HG02970 (cell line): ENCODE results near the gene MYO5A.
"Not testable (repeated sequence)": the region's sequence is repeated elsewhere in the genome, so short reads cannot be mapped to it uniquely, and the experiment has no call there.

ENCODE experiments used
- ATAC-seq: cut with Tn5 transposase; IDR thresholded peaks from one replicate; pipeline ENCODE4 v1.9.1; 2021; ENCODE audit warnings: mild to moderate bottlenecking, moderate library complexity, moderate number of reproducible peaks; ENCODE audit not compliant: unreplicated experiment, low FRiP score

The MYO5A gene

GRCh38 chr15:52466134-52466701 lies 62.5 kb downstream of the MYO5A start:
- ATAC-seq = peak; percentile 90

DNA sequence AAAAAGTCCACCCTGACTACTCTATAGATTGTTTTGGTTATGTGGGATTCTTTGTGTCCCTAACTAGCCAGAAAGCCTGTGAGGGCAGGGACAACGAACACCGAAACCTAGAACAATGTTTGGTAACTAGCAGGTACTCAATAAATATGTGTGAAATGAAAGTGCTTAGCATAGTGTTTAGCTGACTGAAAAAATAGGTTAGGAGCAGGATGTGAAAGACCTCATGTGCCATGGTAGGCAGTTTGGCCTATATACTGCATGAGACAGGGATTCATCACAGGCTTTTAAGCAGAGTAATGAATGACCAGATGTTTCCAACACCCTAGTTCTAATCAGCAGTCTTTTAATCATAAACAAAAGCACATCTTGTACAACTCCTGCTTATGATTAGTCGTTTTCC lies 64.2 kb downstream of the MYO5A start:
- ATAC-seq = peak; percentile 55

- no peak for ATAC-seq
Measured at GRCh38 chr15:52464040-52464439, 64.6 kb downstream of the MYO5A start.

- ATAC-seq = no peak
Measured at GRCh38 chr15:52463638-52464037, 65.0 kb downstream of the MYO5A start.

DNA sequence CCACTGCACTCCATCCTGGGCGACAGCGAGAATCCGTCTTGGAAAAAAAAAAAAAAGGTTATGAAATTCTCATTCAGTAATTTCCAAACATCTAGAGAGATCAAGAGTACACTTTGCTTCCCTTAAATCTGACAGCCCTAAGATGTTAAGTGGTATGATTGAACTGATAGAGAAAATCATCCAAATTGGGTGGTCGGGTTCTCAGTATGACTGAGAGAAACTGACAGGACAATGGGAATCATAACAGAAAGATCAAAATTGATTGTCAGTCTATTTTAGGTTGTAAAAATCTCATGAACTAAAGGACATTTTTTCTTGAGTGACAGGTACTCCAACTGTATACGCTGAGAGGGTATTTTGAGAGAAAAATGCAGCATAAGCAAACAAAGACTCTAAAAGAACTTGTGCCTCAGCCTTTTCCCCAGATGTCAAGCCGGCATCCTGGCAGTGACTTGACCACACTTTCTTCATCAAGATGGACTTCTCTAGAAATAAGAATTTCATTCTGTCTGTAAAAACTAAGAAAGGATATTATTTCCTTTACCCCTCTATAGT lies 65.8 kb downstream of the MYO5A start:
- ATAC-seq = no peak

- ATAC-seq = not testable (repeated sequence)
Measured at GRCh38 chr15:52459701-52460100, 69.0 kb downstream of the MYO5A start.

- ATAC-seq = not testable (repeated sequence)
Measured at GRCh38 chr15:52459265-52459664, 69.4 kb downstream of the MYO5A start.

DNA sequence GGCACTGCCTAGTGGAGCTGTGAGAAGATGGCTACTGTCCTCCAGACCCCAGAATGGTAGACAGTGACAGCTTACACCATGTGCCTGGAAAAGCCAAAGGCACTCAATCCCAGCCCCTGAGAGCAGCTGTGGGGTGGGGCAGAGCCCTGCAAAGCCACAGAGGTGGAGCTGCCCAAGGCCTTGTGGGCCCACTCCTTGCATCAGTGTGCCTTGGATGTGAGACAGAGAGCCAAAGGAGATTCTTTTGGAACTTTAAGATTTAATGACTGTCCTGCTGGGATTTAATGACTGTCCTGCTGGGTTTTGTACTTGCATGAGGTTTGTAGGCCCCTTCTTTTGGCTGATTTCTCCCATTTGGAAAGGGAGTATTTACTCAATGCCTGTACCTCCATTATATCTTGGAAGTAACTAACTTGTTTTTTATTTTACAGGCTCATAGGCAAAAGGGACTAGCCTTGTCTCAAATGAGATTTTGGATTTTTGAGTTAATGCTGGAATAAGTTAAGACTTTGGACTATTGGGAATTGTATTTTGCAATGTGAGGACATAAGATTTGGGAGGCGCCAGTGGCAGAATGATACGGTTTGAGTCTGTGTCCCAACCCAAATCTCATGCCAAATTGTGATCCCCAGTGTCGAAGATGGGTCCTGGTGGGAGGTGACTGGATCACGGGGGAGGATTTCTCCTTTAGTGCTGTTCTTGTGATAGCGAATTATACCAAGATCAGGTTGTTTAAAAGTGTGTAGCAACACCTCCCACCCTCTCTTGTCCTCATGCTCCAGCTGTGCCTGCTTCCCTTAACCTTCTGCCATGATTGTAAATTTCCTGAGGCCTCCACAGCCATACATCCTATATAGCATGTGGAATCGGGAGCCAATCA lies 80.4 kb downstream of the MYO5A start:
- ATAC-seq = no peak

DNA sequence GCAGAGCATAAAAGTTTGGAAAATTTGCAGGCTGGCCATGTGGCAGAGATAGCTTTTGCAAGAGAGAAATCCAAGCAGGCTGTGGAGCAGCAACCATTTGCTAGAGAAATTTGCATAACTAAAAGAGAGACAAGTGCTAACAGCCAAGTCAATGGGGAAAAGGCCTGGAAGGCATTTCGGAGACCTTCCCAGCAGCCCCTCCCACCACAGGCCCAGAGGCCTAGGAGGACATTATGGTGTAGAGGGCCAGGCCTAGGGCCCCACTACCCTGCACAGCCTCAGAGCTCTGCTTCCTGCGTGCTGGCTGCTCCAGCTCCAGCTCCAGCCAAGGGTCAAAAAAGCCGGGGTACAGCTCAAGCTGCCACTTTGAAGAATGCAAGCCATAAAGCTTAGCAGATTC lies 82.7 kb downstream of the MYO5A start:
- ATAC-seq = no peak

DNA sequence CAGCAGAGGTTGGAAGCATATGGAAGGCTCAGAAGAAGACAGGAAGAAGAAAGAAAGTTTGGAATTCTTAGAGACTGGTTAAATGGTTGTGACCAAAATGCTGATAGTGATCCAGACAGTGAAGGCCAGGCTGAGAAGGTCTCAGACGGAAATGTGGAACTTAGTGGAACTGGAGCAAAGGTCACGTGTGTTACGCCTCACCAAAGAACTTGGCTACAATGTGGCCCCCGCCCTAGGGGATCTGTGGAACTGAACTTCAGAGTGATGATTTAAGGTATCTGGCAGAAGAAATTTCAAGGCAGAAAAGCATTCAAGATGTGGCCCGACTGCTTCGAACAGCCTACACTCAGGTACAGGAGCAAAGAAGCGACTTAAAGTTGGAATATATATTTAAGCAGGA lies 83.1 kb downstream of the MYO5A start:
- ATAC-seq = no peak

DNA sequence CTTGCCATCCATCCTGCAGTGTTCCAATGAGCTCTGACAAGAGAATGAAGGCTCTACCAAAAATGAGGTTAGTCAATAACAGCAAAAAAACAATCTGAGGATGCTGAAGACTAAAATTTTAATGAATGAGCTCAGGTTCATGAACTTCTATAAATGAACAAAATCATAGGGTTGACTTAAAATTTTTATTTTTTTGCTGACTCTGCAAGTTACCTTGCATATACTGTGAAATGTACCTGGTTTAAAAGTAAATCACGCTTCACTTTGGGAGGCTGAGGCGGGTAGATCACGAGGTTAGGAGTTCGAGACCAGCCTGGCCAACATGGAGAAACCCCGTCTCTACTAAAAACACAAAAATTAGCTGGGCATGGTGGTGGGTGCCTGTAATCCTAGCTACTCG lies 85.5 kb downstream of the MYO5A start:
- ATAC-seq = not testable (repeated sequence)

DNA sequence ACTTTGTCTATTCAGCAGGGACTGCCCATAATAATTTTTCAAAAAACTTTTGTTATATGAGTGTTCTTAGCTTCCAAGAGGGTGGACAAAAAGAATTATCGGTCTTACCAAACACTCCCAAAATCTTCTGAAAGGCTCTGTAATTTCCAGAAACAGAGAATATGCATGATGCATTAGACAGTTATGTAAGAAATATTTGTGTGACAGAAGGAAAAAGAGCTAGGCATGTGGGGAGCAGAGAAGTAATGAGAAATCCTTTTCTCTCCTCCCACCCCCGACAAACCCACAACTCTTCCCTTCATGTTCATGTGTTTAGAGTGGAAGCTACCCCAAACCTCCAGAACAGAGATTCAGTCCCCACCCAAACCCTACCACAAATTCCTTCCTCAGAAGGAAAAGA lies 86.8 kb downstream of the MYO5A start:
- ATAC-seq = no peak

DNA sequence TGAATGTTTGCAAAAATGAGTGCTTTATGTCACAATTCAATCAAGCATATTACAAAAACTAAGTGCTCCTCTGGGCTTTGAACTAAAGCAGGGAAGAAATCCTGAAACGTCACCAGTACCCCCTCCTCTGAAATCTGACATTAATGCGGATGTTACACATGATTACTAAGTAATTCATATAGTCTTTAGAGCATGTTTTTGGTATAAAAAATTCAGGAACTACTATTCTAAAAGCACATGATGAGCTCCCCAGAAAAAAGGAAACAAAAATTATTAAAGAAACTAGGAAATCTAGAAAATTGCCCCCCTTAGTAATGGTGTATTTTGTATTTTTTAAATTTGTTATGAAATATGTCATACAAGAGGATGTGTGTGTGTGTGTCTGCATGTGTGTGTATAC lies 87.7 kb downstream of the MYO5A start:
- ATAC-seq = no peak

DNA sequence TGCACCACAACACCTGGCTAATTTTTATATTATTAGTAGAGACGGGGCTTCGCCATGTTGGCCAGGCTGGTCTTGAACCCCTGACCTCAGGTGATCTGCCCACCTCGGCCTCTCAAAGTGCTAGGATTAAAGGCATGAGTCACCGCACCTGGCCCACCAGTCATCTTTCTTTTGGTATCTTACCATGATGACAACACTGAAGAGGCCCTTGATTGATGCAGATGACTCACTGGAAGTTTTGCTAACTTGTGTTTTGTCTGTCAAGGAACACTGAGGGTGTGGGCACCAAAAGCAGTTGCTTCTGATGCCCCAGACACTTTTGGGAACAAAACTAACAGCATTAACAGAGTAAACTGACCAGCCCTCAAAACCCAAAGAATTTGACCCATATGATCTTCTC lies 88.3 kb downstream of the MYO5A start:
- no peak for ATAC-seq

GRCh38 chr15:52439470-52439869 lies 89.2 kb downstream of the MYO5A start:
- ATAC-seq = no peak

DNA sequence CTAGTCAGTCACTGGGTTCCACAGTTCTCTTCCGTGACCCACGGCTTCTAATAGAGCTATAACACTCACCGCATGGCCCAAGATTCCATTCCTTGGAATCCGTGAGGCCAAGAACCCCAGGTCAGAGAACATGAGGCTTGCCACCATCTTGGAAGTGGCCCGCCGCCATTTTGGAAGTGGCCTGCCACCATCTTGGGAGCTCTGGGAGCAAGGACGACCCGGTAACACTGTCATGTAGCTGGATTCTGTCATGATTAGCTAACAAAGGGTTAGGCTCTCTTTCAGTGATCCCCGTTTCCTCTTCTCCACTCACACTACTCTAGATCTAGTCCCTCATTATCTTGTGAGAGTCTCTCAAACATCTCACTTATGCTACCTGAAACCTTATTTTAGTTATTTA lies 89.6 kb downstream of the MYO5A start:
- not testable (repeated sequence) for ATAC-seq

GRCh38 chr15:52438047-52438446 lies 90.6 kb downstream of the MYO5A start:
- ATAC-seq = no peak

GRCh38 chr15:52437646-52438045 lies 91.0 kb downstream of the MYO5A start:
- no peak for ATAC-seq

- ATAC-seq = no peak
Measured at GRCh38 chr15:52436981-52437380, 91.7 kb downstream of the MYO5A start.

DNA sequence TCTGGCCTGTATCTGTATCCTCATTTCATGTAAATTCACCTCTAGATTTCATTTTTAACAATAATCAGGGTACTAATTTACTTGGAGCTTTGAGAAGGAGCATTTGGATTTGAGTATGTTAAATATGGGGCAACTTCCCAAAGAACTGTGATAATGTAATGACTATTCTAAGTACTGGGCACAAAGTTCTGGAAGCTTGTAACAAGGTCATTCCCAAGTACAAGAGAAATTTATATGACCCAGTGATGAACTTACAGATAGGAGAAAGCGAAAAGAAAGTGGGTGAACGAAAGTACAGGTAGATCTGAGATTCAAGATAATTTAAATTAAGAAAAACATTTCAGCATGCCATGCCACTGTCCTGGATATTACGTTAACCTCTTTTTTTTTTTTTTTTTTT lies 93.8 kb downstream of the MYO5A start:
- ATAC-seq = no peak

DNA sequence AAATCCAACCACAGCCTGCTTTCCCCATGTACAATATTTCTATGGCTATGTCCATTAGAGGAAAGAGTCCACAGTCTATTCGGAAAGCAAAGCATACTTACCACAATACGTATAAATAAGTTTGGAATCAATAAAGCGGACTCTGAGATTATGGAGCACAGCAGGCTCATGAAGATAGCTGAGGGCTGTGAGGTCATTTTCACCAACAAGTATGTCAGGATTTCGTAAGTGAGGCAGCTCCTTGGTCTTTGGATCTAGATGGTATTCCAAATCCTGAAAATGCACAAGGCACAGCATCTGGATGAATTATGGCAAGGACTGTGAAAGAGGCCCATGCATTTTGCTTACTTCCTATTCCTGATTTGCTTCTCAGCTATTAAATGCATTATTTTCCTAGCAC lies 100.4 kb downstream of the MYO5A start:
- ATAC-seq = no peak

DNA sequence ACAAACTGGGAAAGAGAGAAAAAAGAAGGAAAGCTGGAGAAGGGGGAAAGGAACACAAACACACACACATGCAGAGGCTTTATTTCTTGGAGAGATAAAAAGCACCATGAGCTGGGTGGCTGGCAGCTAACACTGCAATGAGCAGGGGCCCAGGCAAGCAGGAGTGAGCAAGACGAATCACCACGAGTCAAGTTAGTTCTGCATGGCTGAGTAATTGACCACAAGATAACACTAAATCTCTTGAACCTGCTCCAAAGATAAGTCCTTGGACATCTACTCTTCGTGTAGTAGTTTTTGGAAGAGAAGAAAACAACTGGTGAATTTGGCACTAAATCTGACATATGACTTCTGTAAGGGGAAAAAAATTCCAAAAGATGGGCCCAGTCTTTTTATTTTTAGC lies 100.9 kb downstream of the MYO5A start:
- ATAC-seq = no peak
